Endothelial cell of umbilical vein (primary cell): ENCODE data around the gene MYZAP. TPM values are rescaled to one million over a fixed set of nuclear protein-coding genes. Genes with fewer than 3 reads are reported as not detected.
A peak's percentile ranks its signal among the peaks of the same experiment; 100 is the strongest.

Experiments used
- BruUV-seq: library from RNA; stranded (reverse); fragments of 400-500 nt; replicated peaks from 2 replicates; lab custom pipeline; 2021; lab: Mats Ljungman, UMichigan
- CTCF ChIA-PET: fragments of 300-600, 350-600 bp; sonication (Branson Sonifier 250); formaldehyde crosslinking; loops from one replicate; lab custom pipeline; 2021; ENCODE audit warnings: antibody characterized with exemption, inconsistent platforms; lab: Charles Lee
- POLR2A ChIA-PET: fragments of 300-600, 350-600 bp; sonication (Branson Sonifier 250); formaldehyde crosslinking; loops from one replicate; lab custom pipeline; 2021; ENCODE audit warnings: antibody characterized with exemption, inconsistent platforms; lab: Charles Lee
- DNase-seq: peaks from one replicate; pipeline ENCODE4 v3.0.0-alpha.2; 2011; ENCODE audit warnings: low read depth, low spot score
- FAIRE-seq: peaks from 2 replicates; lab custom pipeline; 2011; peaks lifted over from hg19 to GRCh38; lab: Jason Lieb, UNC
- H2AFZ ChIP-seq: 2 replicates; pipeline ENCODE4 v1.6.0; 2012; ENCODE audit warnings: low read depth, low read length, control low read depth, inconsistent platforms
- H3K27ac ChIP-seq: 2 replicates; pipeline ENCODE4 v1.5.1; 2011; ENCODE audit warnings: low read depth, mild to moderate bottlenecking, control low read depth, low read length, moderate library complexity; ENCODE audit not compliant: insufficient read depth
- H3K27me3 ChIP-seq, 2 experiments: 2 replicates each; pipeline versions ENCODE4 v1.6.0 to v1.6.1; 2011; ENCODE audit warnings: low read length in 2 of 2, mixed read lengths in 1 of 2; ENCODE audit not compliant: control insufficient read depth in 2 of 2, insufficient read depth in 2 of 2
- H3K36me3 ChIP-seq, 2 experiments: 2 replicates in 1 of 2; 3 replicates in 1 of 2; pipeline ENCODE4 v1.5.1; 2011; ENCODE audit warnings: low read length in 2 of 2, mild to moderate bottlenecking in 1 of 2, moderate library complexity in 1 of 2; ENCODE audit not compliant: control insufficient read depth in 2 of 2, insufficient read depth in 2 of 2; ENCODE audit errors: extremely low read depth in 1 of 2
- H3K4me1 ChIP-seq: 3 replicates; pipeline ENCODE4 v1.5.1; 2011; ENCODE audit warnings: mild to moderate bottlenecking, low read length; ENCODE audit not compliant: control insufficient read depth, insufficient read depth; ENCODE audit errors: extremely low read depth
- H3K4me2 ChIP-seq: 2 replicates; pipeline ENCODE4 v1.6.1; 2011; ENCODE audit warnings: low read length, control low read depth, mixed read lengths; ENCODE audit not compliant: insufficient read depth
- H3K4me3 ChIP-seq, 3 experiments: fragments of 200-600 bp in 1 of 3; sonication (generic), shearing (Covaris generic) in 1 of 3; replicated peaks in 1 of 3; 2 replicates each; pipeline ENCODE4 v1.5.1; 2011 to 2016; ENCODE audit warnings: control low read depth in 3 of 3, low read length in 3 of 3, mild to moderate bottlenecking in 2 of 3, inconsistent platforms in 1 of 3, low read depth in 1 of 3, moderate library complexity in 1 of 3; ENCODE audit not compliant: insufficient read depth in 1 of 3
- H3K79me2 ChIP-seq: 2 replicates; pipeline ENCODE4 v1.6.0; 2012; ENCODE audit warnings: low read length, inconsistent platforms; ENCODE audit not compliant: control insufficient read depth, insufficient read depth
- H3K9ac ChIP-seq: replicated peaks from 2 replicates; pipeline ENCODE3; 2011; ENCODE audit warnings: low read length, control low read depth; ENCODE audit not compliant: insufficient read depth; ENCODE audit errors: extremely low read depth
- H3K9me1 ChIP-seq: replicated peaks from 3 replicates; pipeline ENCODE4 v1.6.0; 2011; ENCODE audit warnings: mild to moderate bottlenecking, low read length; ENCODE audit not compliant: control insufficient read depth, insufficient read depth; ENCODE audit errors: extremely low read depth
- H3K9me3 ChIP-seq: replicated peaks from 2 replicates; pipeline ENCODE4 v1.5.1; 2012; ENCODE audit warnings: low read length, inconsistent platforms; ENCODE audit not compliant: control insufficient read depth, insufficient read depth
- H4K20me1 ChIP-seq: replicated peaks from 2 replicates; pipeline ENCODE3; 2011; ENCODE audit warnings: mild to moderate bottlenecking, low read length; ENCODE audit not compliant: control insufficient read depth, insufficient read depth; ENCODE audit errors: extremely low read depth
- CTCF ChIP-seq, 2 donors: IDR thresholded peaks; 1 replicate in 1 of 2; 2 replicates in 1 of 2; pipeline ENCODE4 v1.5.1; 2011; ENCODE audit warnings: low read length in 2 of 2, mild to moderate bottlenecking in 2 of 2, moderate library complexity in 2 of 2, control low read depth in 1 of 2, inconsistent platforms in 1 of 2, low read depth in 1 of 2; ENCODE audit not compliant: insufficient read depth in 1 of 2; ENCODE audit errors: extremely low read depth in 1 of 2
- EZH2 ChIP-seq: IDR thresholded peaks from 2 replicates; pipeline ENCODE4 v1.6.1; 2012; ENCODE audit warnings: borderline replicate concordance, low read depth, mild to moderate bottlenecking, moderate library complexity, low read length, inconsistent platforms; ENCODE audit not compliant: severe bottlenecking
- FOS ChIP-seq: IDR thresholded peaks from 2 replicates; pipeline ENCODE4 v1.6.1; 2011; ENCODE audit warnings: mild to moderate bottlenecking, low read length, moderate library complexity, borderline replicate concordance; ENCODE audit not compliant: insufficient read depth
- GATA2 ChIP-seq: IDR thresholded peaks from 2 replicates; pipeline ENCODE4 v1.7.0; 2011; ENCODE audit warnings: low read depth, mild to moderate bottlenecking, moderate library complexity, mixed read lengths, low read length; ENCODE audit not compliant: insufficient read length, insufficient read depth
- JUN ChIP-seq: IDR thresholded peaks from 2 replicates; pipeline ENCODE4 v1.6.1; 2011; ENCODE audit warnings: borderline replicate concordance, low read depth; ENCODE audit not compliant: insufficient read length, insufficient read depth
- MAX ChIP-seq: IDR thresholded peaks from 2 replicates; pipeline ENCODE4 v1.6.1; 2011; ENCODE audit not compliant: insufficient read depth, insufficient read length
- MYC ChIP-seq: IDR thresholded peaks from one replicate; pipeline ENCODE4 v1.6.1; 2011; ENCODE audit warnings: mild to moderate bottlenecking, low read depth, low read length
- POLR2A ChIP-seq: IDR thresholded peaks from 2 replicates; pipeline ENCODE4 v1.6.1; 2012; ENCODE audit warnings: low read depth, mild to moderate bottlenecking, control low read depth, low read length
- POLR2AphosphoS5 ChIP-seq: IDR thresholded peaks from 2 replicates; pipeline ENCODE4 v1.6.1; 2012; ENCODE audit warnings: low read depth, mild to moderate bottlenecking, control low read depth, low read length, moderate library complexity; ENCODE audit not compliant: insufficient read depth
- dilution Hi-C: fragments of 300-500 bp; cut with MboI; formaldehyde crosslinking; loops from one replicate; pipeline ENCODE4 v1.15.0; 2019; ENCODE audit warnings: low sequenced_read_pairs; ENCODE audit not compliant: extremely low pct_ligation_motif_present
- intact Hi-C: fragments of 100-400 bp; cut with micrococcal nuclease; formaldehyde crosslinking; loops from one replicate; pipeline ENCODE4 v1.10.0; 2022
- polyA plus RNA-seq, 4 experiments: library from polyadenylated mRNA; depleted of rRNA in 3 of 4; stranded (reverse) in 3 of 4; unstranded in 1 of 4; fragments of >200 nt; gene quantifications; 2 replicates each; pipeline versions ENCODE4 v1.2.1 to v1.2.3, GENCODE V29; 2011 to 2012; ENCODE audit warnings: missing spikeins in 1 of 4
- total RNA-seq: library from RNA; stranded (reverse); gene quantifications from 2 replicates; pipeline ENCODE4 v1.2.3, GENCODE V29; 2021

Gene MYZAP
- total and polyA plus RNA-seq, 2 donors (not counting 3 experiments of a cell fraction or from before 2014, with no cell fraction given): 6.3 to 8.1 TPM

GRCh38 chr15:57625703-57626448 lies 34.2 kb downstream of the MYZAP start:
- FAIRE-seq: peak; percentile 75
- CTCF ChIA-PET: interaction anchor here (1.0 to 3.1 kb wide), 8 partner anchors 11 to 445 kb away, joined by 3 to 15 read pairs (median 4); no protein-coding TSS in a partner anchor
- dilution Hi-C loops: no loop called here

More at GRCh38 chr15:57625703-57626448, 34.2 kb downstream of the MYZAP start:
- no peak overlapping the region for H3K27ac ChIP-seq
- peaks cover 0 to 15% of the 10 kb centered on the region in 2 experiments for H3K36me3 ChIP-seq
- H4K20me1 ChIP-seq: no peaks in the 10 kb centered on the region
- peaks cover 14% of the 10 kb centered on the region for H3K4me1 ChIP-seq
- no peak overlapping the region for H3K4me3 ChIP-seq
- no peaks in the 10 kb centered on the region for H3K27me3 ChIP-seq
- DNase-seq: peak; percentile 10
- no peaks in the 10 kb centered on the region for H3K9me1 ChIP-seq
- peak overlapping the region; percentile 56 for H2AFZ ChIP-seq
- TF ChIP-seq JUN (no peak), MYC (no peak), EZH2 (no peak), GATA2 (no peak), FOS (no peak), MAX (no peak), CTCF (IDR thresholded peaks at IDR 0.05; ENCODE audit: extremely low read depth in 1 of 2, insufficient read depth in 1 of 2, low read depth in 1 of 2, low read length in 2 of 2) (no peak), POLR2AphosphoS5 (no peak), POLR2A (no peak)
- no peaks in the 10 kb centered on the region for H3K9me3 ChIP-seq
- no TSS peak for BruUV-seq
- intact Hi-C loops: loop anchor here (2.0 kb wide), 1 partner anchor 65 kb away; no protein-coding TSS in a partner anchor
- no peak overlapping the region for H3K9ac ChIP-seq
- no peaks in the 10 kb centered on the region for H3K79me2 ChIP-seq
- POLR2A ChIA-PET: no interaction called here
- no peak overlapping the region for H3K4me2 ChIP-seq
